ENCODE data around the gene ZNF438. TPM values are rescaled to one million over a fixed set of nuclear protein-coding genes. Genes with fewer than 3 reads are reported as not detected.

The ZNF438 gene
- total and polyA plus RNA-seq, 10 of the 15 experiments (the other 5 are each of a cell fraction or from before 2014, with no cell fraction given) = 0.93 to 5.2 (median 1.9) TPM

DNA sequence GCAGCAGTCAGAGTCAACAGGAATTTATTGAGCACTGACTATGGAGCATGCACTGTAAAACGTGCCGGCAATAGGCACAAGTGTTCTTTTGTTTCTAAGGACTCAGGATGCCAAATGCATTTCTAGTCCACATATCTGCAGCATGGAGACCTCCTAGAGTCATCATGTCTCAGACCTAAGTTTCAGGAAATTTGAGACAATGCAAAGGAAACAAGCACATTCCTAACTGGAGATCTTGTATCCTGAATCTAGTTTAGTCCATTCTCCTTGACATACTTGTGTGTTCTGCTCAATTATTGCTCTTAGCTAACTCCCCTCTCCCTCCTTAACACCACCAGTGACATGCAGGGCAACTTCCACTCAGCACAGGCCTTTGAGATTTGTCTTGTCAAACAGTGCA is 173.2 kb downstream of the ZNF438 start:
- Histone ChIP-seq H3K4me3 (no peak overlapping the region), H3K27ac (ENCODE audit: control insufficient read depth, insufficient read depth) (no peak overlapping the region), H3K79me2 (ENCODE audit: control insufficient read depth, insufficient read depth, low read length) (no peaks in the 10 kb centered on the region), H3K4me1 (ENCODE audit: control insufficient read depth, insufficient read depth, low read length) (no peaks in the 10 kb centered on the region), H2AFZ (ENCODE audit: control insufficient read depth, low read depth, low read length) (no peak overlapping the region), H3K9ac (ENCODE audit: control insufficient read depth, insufficient read depth, low read length) (no peak overlapping the region), H3K36me3 (ENCODE audit: control insufficient read depth in 2 of 2, insufficient read depth in 2 of 2, low read length in 1 of 2) (no peaks in the 10 kb centered on the region; a peak in 1 of 4 replicates), H3K9me3 (replicated peaks; ENCODE audit: control insufficient read depth, insufficient read depth, low read length) (no peaks in the 10 kb centered on the region), H4K20me1 (ENCODE audit: control insufficient read depth, insufficient read depth) (no peaks in the 10 kb centered on the region), H3K27me3 (replicated peaks in 1 of 2; ENCODE audit: control insufficient read depth in 2 of 2, insufficient read depth in 2 of 2, low read length in 1 of 2) (no peaks in the 10 kb centered on the region), H3K4me2 (ENCODE audit: control insufficient read depth, insufficient read depth) (no peak overlapping the region)
- ATAC-seq = no peak
- TF ChIP-seq CBFB (IDR thresholded peaks at IDR 0.05; ENCODE audit: low read depth) (no peak), SUZ12 (IDR thresholded peaks at IDR 0.05; ENCODE audit: unreplicated experiment) (no peak), NFXL1 (IDR thresholded peaks at IDR 0.05; ENCODE audit: borderline replicate concordance) (no peak)
- no peak for FAIRE-seq
- 95% methylated on average over 2 of the region's 2 CpGs for WGBS (ENCODE audit: insufficient coverage, insufficient replicate concordance, low lambda C conversion rate, missing lambda C conversion rate)
- no peak for DNase-seq (ENCODE audit: low read depth, low spot score)
- ChIA-PET RAD21 (ENCODE audit: unreplicated experiment) (no interaction called here), CTCF (no interaction called here), SMC1A (ENCODE audit: uncharacterized antibody, unreplicated experiment) (no interaction called here), POLR2A (no interaction called here)
- in situ Hi-C loops (cut with MboI) = no loop called here
- no TSS peak for BruUV-seq (replicated peaks)
- intact Hi-C loops (cut with micrococcal nuclease; ENCODE audit: unreplicated experiment) = no loop called here

- DNase-seq (ENCODE audit: low read depth, low spot score) = no peak
- H3K4me3 ChIP-seq = no peak overlapping the region
- POLR2A ChIA-PET = interaction anchor here (0.7 kb wide), 1 partner anchor 126 kb away, joined by 4 read pairs; no protein-coding TSS in a partner anchor
- no peak overlapping the region for H2AFZ ChIP-seq (ENCODE audit: control insufficient read depth, low read depth, low read length)
- FAIRE-seq = no peak
- no peak overlapping the region for H3K9ac ChIP-seq (ENCODE audit: control insufficient read depth, insufficient read depth, low read length)
- H3K27me3 ChIP-seq (replicated peaks in 1 of 2; ENCODE audit: control insufficient read depth in 2 of 2, insufficient read depth in 2 of 2, low read length in 1 of 2) = no peaks in the 10 kb centered on the region
- no TSS peak for BruUV-seq (replicated peaks)
- H3K9me3 ChIP-seq (replicated peaks; ENCODE audit: control insufficient read depth, insufficient read depth, low read length) = no peaks in the 10 kb centered on the region
- no peaks in the 10 kb centered on the region; a peak in 1 of 4 replicates for H3K36me3 ChIP-seq (ENCODE audit: control insufficient read depth in 2 of 2, insufficient read depth in 2 of 2, low read length in 1 of 2)
- WGBS (ENCODE audit: insufficient coverage, insufficient replicate concordance, low lambda C conversion rate, missing lambda C conversion rate) = 36% methylated on average over 3 of the region's 3 CpGs
- H3K4me1 ChIP-seq (ENCODE audit: control insufficient read depth, insufficient read depth, low read length) = no peaks in the 10 kb centered on the region
- no peaks in the 10 kb centered on the region for H4K20me1 ChIP-seq (ENCODE audit: control insufficient read depth, insufficient read depth)
- in situ Hi-C loops (cut with MboI) (no loop called here), intact Hi-C loops (cut with micrococcal nuclease; ENCODE audit: unreplicated experiment) (no loop called here)
- H3K4me2 ChIP-seq (ENCODE audit: control insufficient read depth, insufficient read depth) = no peak overlapping the region
- CTCF ChIA-PET = no interaction called here
- no peaks in the 10 kb centered on the region for H3K79me2 ChIP-seq (ENCODE audit: control insufficient read depth, insufficient read depth, low read length)
- ATAC-seq = no peak
- SMC1A ChIA-PET (ENCODE audit: uncharacterized antibody, unreplicated experiment) = no interaction called here
- RAD21 ChIA-PET (ENCODE audit: unreplicated experiment) = no interaction called here
- H3K27ac ChIP-seq (ENCODE audit: control insufficient read depth, insufficient read depth) = no peak overlapping the region
- TF ChIP-seq, protein P1, sequence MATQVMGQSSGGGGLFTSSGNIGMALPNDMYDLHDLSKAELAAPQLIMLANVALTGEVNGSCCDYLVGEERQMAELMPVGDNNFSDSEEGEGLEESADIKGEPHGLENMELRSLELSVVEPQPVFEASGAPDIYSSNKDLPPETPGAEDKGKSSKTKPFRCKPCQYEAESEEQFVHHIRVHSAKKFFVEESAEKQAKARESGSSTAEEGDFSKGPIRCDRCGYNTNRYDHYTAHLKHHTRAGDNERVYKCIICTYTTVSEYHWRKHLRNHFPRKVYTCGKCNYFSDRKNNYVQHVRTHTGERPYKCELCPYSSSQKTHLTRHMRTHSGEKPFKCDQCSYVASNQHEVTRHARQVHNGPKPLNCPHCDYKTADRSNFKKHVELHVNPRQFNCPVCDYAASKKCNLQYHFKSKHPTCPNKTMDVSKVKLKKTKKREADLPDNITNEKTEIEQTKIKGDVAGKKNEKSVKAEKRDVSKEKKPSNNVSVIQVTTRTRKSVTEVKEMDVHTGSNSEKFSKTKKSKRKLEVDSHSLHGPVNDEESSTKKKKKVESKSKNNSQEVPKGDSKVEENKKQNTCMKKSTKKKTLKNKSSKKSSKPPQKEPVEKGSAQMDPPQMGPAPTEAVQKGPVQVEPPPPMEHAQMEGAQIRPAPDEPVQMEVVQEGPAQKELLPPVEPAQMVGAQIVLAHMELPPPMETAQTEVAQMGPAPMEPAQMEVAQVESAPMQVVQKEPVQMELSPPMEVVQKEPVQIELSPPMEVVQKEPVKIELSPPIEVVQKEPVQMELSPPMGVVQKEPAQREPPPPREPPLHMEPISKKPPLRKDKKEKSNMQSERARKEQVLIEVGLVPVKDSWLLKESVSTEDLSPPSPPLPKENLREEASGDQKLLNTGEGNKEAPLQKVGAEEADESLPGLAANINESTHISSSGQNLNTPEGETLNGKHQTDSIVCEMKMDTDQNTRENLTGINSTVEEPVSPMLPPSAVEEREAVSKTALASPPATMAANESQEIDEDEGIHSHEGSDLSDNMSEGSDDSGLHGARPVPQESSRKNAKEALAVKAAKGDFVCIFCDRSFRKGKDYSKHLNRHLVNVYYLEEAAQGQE (IDR thresholded peaks at IDR 0.05; ENCODE audit: low read depth, low read length) = no peak
- TF ChIP-seq POLR2A (IDR thresholded peaks at IDR 0.05; ENCODE audit: low read depth, low read length) (no peak), KLF5 (IDR thresholded peaks at IDR 0.05; ENCODE audit: partially characterized antibody) (no peak), SMAD1 (IDR thresholded peaks at IDR 0.05; ENCODE audit: low read depth, partially characterized antibody) (no peak), BACH1 (IDR thresholded peaks at IDR 0.05; ENCODE audit: borderline replicate concordance) (no peak), ATF2 (IDR thresholded peaks at IDR 0.05; ENCODE audit: low read length) (no peak), ZNF207 (IDR thresholded peaks at IDR 0.05; ENCODE audit: borderline replicate concordance) (no peak), DPF2 (IDR thresholded peaks at IDR 0.05) (no peak), STAT3 (IDR thresholded peaks at IDR 0.05; ENCODE audit: low read depth, low read length) (no peak), ZNF384 (IDR thresholded peaks at IDR 0.05; ENCODE audit: borderline replicate concordance, low read depth, low read length) (no peak), STAT1 (conservative IDR thresholded peaks at IDR 0.05) (no peak), RB1 (IDR thresholded peaks at IDR 0.05; ENCODE audit: borderline replicate concordance) (no peak)
Measured at GRCh38 chr10:30857803-30858202, 173.9 kb downstream of the ZNF438 start.
